ENCODE data around the gene SLC22A4.

DNA sequence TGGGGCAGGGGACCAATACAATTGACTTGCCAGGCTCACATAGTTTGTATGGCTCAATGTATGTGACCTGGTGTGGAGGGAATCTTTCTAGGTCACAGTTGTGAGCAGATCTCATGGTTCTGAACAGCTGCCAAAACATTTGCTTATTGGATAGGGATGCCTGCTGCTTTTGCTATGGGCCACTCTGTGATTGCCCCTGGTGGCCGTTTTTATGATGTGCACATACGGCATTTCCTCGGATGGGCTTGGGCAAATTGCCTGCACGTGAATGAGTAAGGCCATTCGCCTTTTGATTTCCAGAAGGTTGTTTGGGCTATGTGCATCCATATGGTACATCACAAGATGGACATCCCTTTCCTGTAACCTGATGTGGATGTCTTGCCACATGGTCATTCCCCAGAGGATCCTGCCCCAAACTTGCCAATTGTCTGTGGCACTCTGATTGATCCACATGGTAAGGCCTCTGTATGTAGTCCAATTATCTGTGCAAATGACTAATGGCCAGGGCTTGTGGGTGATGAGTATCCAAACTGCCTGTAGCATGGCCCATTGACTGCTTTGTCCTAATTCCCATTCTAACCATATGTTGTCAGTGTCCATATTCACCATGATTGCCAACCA is 10.7 kb upstream of the SLC22A4 start:
- TF ChIP-seq, protein P1, sequence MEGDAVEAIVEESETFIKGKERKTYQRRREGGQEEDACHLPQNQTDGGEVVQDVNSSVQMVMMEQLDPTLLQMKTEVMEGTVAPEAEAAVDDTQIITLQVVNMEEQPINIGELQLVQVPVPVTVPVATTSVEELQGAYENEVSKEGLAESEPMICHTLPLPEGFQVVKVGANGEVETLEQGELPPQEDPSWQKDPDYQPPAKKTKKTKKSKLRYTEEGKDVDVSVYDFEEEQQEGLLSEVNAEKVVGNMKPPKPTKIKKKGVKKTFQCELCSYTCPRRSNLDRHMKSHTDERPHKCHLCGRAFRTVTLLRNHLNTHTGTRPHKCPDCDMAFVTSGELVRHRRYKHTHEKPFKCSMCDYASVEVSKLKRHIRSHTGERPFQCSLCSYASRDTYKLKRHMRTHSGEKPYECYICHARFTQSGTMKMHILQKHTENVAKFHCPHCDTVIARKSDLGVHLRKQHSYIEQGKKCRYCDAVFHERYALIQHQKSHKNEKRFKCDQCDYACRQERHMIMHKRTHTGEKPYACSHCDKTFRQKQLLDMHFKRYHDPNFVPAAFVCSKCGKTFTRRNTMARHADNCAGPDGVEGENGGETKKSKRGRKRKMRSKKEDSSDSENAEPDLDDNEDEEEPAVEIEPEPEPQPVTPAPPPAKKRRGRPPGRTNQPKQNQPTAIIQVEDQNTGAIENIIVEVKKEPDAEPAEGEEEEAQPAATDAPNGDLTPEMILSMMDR (IDR thresholded peaks at IDR 0.05): peak in 5 of 6 experiments; percentile 31 to 50 (median 34)
- no peak for TF ChIP-seq POLR2A (IDR thresholded peaks at IDR 0.05)
